HG02642 (cell line): ENCODE results near the gene ATAD3A.
"Not testable (repeated sequence)": the region's sequence is repeated elsewhere in the genome, so short reads cannot be mapped to it uniquely, and the experiment has no call there.

Experiments used
- ATAC-seq: cut with Tn5 transposase; IDR thresholded peaks from one replicate; pipeline ENCODE4 v1.9.1; 2021; ENCODE audit warnings: mild to moderate bottlenecking; ENCODE audit not compliant: unreplicated experiment, poor library complexity

The ATAD3A gene

DNA sequence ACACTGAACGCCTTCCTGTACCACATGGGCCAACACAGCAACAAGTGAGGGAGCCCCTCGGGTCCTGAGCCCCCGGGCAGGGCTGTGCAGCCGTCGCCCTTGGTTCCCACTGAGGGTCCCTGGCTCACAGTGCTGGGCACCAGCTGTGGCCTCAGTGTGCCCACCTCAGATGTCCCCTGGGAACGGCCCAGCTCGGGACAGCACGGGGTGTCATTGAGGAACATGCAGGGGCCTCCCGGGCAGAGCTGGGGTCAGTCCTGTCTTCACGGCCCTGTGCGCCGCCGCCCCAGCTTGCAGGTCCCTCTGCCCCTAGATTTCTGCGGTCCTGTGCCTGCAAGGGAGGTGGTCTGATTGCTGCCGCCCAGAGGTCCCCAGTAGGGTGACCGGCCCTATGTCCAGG lies 22.7 kb upstream of the ATAD3A start:
- no peak for ATAC-seq

DNA sequence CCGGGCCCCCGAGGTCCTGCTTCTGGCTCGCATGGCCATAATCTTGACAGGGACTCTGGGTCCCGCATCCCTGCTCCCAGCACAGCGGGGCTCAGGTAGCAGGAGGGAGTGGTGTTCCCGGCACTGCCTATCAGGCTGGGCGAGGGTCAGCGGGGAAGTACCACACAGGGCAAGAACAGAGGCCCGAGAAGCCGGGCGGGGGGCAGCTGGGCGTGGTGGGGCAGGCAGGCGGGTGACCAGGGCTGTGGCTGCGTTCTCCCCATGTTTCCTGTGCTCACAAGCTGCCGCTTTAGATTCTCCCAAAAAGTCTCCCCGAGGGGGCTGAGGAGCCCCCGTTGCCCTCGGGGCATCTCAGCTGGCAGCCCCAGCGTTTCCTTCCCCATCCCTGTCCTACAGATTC lies 22.1 kb upstream of the ATAD3A start:
- no peak for ATAC-seq

DNA sequence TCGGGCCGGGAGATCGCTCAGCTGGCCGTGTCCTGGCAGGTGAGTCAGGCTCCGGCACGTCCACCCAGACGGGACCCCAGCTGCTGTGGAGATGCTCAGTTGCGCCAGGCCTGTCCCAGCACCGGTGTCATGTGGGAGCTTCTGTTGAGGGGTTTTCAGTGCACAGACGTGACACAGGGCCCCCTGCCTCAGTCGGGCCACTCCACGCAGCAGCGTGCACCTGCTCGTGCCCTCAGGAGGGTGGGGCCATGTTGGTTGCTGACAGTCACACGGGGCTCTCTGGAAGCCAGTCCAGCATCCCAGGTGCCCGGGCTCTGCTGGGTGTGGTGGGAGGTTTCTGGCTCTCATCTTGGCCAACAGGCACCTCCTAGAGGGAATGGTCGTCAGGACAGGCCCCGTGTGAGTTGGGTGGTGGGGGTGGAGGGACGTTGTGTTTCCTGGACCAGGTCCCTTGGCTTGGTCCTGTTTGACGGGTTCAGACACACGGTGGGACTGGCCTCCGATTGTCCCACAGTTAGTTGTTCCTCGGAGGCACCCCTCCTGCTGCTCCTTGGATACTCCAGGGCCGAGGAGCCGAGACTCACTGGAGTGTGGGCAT lies 21.2 kb upstream of the ATAD3A start:
- ATAC-seq, result no peak

GRCh38 chr1:1491601-1492000 lies 20.4 kb upstream of the ATAD3A start:
- no peak for ATAC-seq

DNA sequence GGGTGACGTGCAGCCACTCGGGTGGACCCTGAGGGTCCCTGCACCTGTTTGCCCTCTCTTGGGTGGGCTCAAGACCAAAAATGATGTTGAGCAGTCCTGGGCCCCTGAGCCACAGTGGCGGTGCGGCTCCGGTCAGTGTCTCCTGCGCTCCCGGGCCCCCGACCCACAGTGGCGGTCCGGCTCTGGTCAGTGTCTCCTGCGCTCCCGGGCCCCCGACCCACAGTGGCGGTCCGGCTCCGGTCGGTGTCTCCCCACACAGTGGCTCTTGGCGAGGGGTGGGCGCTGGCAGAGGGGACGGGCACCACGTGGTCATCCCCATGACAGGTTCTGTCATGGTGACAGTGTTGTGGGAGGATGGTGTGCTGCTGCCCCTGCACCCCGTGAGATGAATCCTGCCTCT lies 17.7 kb upstream of the ATAD3A start:
- not testable (repeated sequence) for ATAC-seq

GRCh38 chr1:1495461-1495975 lies 16.4 kb upstream of the ATAD3A start:
- not testable (repeated sequence) for ATAC-seq

GRCh38 chr1:1504777-1505365 lies 7.1 kb upstream of the ATAD3A start:
- ATAC-seq, result not testable (repeated sequence)

- ATAC-seq, result peak; percentile 53
Measured at GRCh38 chr1:1505366-1505798, 6.6 kb upstream of the ATAD3A start.

- ATAC-seq, result not testable (repeated sequence)
Measured at GRCh38 chr1:1505801-1506200, 6.2 kb upstream of the ATAD3A start.

- ATAC-seq, result no peak
Measured at GRCh38 chr1:1507305-1507704, 4.7 kb upstream of the ATAD3A start.

- ATAC-seq, result not testable (repeated sequence)
Measured at GRCh38 chr1:1508775-1509464, 3.0 kb upstream of the ATAD3A start.

DNA sequence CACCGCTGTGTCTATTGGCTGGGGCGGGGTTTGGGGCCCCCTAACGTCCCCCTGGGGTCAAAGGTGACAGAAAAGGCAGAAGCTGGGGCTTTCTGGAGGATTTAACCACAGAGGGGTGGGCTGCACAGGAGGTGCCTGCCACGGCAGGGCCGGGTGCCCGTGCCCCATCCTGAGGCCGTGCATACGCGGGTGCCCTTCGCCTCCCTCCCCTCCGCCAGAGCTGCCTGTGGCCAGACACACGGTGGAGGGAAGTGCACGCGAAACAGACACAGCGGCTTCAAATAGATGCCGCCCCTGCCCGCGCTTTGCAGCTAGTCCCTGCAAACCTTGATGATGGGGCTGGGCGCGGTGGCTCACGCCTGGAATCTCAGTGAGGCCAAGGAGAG lies 2.5 kb upstream of the ATAD3A start:
- ATAC-seq, result not testable (repeated sequence)

DNA sequence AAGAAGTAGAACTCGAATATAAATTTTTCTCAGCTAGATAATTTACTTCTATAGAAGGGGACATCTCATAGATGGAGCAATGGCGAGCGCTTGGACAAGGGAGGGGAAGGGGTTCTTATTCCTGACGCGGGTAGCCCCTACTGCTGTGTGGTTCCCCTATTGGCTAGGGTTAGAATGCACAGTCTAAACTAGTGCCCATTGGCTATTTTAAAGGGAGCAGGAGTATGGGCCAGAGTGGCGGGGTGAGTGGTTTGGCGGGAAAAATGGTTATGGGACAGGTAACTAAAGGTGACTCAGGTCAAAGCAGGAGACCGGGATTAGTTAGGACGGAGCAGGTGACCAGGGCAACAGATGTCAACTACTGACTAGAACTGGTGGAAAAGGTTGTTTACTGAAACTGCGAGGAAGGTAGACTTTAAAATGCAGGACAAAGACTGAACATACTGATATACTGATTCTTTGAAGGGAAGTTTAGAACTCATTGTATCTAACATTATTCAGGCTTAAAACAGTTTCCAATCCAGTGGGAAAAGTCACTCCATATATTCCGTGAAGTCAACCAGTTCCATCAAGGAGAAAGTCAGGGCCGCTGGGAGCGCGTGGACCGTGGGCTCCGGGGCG lies 940 bp upstream of the ATAD3A start:
- ATAC-seq, result no peak

DNA sequence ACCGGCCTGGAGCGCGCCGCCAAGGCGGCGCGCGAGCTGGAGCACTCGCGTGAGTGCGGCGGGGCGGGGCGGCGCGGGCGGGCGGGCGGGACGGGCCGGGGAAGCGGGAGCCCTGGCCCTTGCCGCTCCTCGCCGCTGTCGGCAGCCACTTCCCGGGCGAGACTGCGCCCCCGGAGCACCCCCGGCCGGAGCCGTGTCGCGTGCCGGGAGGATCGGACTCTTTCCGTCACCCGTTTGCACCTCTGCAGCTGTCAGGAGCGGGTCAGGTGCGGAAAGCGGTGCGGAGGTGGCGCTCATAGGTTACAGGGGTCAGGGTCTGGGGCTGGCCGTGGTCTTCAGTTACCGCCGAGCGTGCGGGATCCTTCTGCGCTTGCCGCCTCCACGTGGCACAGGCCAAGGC lies 463 bp downstream of the ATAD3A start:
- peak; percentile 13 for ATAC-seq

DNA sequence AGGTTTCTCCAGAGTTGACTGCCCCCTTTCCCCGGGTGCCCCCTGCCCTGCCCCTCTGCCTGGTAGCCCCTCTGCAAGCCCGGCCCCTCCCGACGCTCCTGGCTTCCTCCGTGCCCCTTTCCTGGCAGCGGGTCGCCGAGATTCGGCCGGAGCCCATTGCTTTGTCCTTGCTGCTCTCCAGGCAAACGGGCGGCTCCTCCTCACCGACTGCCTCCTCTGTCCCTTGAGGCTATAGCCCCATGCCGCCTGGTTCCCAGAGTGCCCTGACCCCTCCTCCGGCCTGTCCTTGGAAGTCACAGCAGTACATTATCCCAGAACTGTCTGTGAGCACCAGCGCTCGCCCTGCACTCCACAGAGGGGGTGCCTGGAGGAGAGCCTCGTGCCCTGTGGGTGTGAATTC lies 1.7 kb downstream of the ATAD3A start:
- ATAC-seq, result not testable (repeated sequence)

GRCh38 chr1:1514376-1514775 lies 2.4 kb downstream of the ATAD3A start:
- ATAC-seq, result not testable (repeated sequence)

DNA sequence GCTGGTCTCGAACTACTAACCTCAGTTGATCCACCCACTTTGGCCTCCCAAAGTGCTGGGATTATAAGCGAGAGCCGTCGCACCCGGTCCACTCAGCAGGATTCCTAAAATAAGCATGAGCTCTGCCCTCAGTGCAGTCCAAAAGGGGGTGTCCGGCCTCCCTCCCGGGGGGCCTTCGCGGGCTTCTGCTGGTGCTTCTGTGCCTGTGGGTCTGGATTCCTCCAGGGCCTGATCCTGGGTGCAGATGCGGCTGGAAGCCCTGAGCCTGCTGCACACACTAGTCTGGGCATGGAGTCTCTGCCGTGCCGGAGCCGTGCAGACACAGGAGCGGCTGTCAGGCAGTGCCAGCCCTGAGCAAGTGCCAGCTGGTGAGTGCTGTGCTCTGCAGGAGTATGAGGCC lies 5.0 kb downstream of the ATAD3A start:
- ATAC-seq, result not testable (repeated sequence)

DNA sequence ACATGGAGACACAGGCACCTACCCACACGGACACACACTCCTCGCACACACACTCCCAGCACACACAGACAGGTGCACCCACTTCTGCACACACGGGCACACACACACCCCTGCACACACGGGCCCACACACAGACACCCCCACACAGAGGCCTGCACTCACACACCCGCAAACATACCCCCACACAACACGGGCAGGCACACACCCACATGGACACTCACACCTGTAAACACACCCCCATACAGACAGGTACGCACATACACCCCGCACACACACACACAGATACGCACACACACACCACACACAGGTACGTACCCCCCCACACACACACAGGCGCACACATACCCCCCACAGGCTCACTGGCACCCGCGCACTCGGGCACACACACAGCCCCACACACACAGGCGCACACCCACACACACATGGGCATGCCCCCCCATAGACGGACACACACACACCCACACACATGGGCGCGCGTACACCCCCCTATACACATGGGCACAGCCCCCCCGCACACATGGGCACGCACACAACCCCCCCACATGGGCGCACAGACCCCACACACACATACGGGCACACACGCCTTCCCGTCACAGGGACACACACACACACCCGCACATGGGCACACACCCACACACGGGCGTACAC lies 6.1 kb downstream of the ATAD3A start:
- no peak for ATAC-seq

- ATAC-seq, result not testable (repeated sequence)
Measured at GRCh38 chr1:1518621-1519007, 6.7 kb downstream of the ATAD3A start.

- not testable (repeated sequence) for ATAC-seq
Measured at GRCh38 chr1:1519805-1520505, 8.0 kb downstream of the ATAD3A start.
